ENCODE data around the gene NME3.

Gene NME3

DNA sequence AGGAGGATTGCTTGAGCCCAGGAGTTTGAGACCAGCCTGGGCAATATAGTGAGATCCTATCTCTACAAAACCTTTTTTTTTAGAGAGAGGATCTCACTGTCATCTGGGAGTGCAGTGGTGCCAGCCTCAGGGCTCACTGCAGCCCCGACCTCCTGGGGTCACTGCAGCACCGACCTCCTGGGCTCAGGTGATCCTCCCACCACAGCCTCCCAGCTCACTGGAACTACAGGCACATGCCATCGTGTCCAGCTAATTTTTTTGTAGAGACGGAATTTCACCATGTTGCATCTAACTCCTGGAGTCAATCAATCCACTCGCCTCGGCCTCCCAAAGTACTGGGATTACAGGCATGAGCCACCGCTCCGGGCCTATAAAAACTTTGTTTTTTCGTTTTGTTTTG lies 50.0 kb downstream of the NME3 start:
- no peak for DNase-seq

Data from COR-L47 (cell line).